DND-41 (cell line): ENCODE results near the gene GFOD1.

Source experiments
- ATAC-seq: fragments of 200-7000 bp; cut with Tn5 transposase; 3 replicates; pipeline ENCODE4 v1.9.1; 2021; ENCODE audit warnings: low read depth; ENCODE audit not compliant: insufficient read depth
- DNase-seq: peaks from one replicate; pipeline ENCODE4 v3.0.0-alpha.2; 2020
- H2AFZ ChIP-seq: 2 replicates; pipeline ENCODE4 v1.6.0; 2012; ENCODE audit warnings: low read depth, low read length
- H3K27ac ChIP-seq: 2 replicates; pipeline ENCODE4 v1.5.1; 2012; ENCODE audit warnings: low read length, inconsistent platforms
- H3K27me3 ChIP-seq: fragments of 200-600 bp; sonication (generic); 2 replicates; pipeline ENCODE4 v1.6.0; 2012; ENCODE audit warnings: low read length, mild to moderate bottlenecking, inconsistent platforms; ENCODE audit not compliant: insufficient read depth, poor library complexity
- H3K36me3 ChIP-seq: 2 replicates; pipeline ENCODE4 v1.5.1; 2012; ENCODE audit warnings: low read length, inconsistent platforms; ENCODE audit not compliant: insufficient read depth
- H3K4me1 ChIP-seq: 2 replicates; pipeline ENCODE4 v1.5.1; 2012; ENCODE audit warnings: mild to moderate bottlenecking, low read length; ENCODE audit not compliant: insufficient read depth
- H3K4me2 ChIP-seq: 2 replicates; pipeline ENCODE4 v1.6.0; 2012; ENCODE audit warnings: mild to moderate bottlenecking, moderate library complexity, low read length, inconsistent platforms; ENCODE audit not compliant: insufficient read depth
- H3K4me3 ChIP-seq, 2 experiments: fragments of 200-600 bp in 1 of 2; shearing (Covaris generic) in 1 of 2; 2 replicates each; pipeline ENCODE4 v1.5.1; 2012 to 2016; ENCODE audit warnings: inconsistent platforms in 2 of 2, low read length in 2 of 2, mild to moderate bottlenecking in 2 of 2, low read depth in 1 of 2, moderate library complexity in 1 of 2
- H3K79me2 ChIP-seq: 2 replicates; pipeline ENCODE4 v1.6.0; 2012; ENCODE audit warnings: low read length, inconsistent platforms; ENCODE audit not compliant: insufficient read depth
- H3K9ac ChIP-seq: 2 replicates; pipeline ENCODE4 v1.6.0; 2012; ENCODE audit warnings: low read depth, mild to moderate bottlenecking, inconsistent platforms, low read length, moderate library complexity
- H3K9me3 ChIP-seq: 2 replicates; pipeline ENCODE4 v1.5.1; 2012; ENCODE audit warnings: low read length, moderate library complexity, mild to moderate bottlenecking, inconsistent platforms; ENCODE audit not compliant: insufficient read depth, severe bottlenecking
- H4K20me1 ChIP-seq: 2 replicates; pipeline ENCODE4 v1.6.0; 2012; ENCODE audit warnings: low read length; ENCODE audit not compliant: insufficient read depth
- EZH2 ChIP-seq: IDR thresholded peaks from 3 replicates; pipeline ENCODE4 v1.6.1; 2012; ENCODE audit warnings: borderline replicate concordance, low read depth, mild to moderate bottlenecking, moderate library complexity, low read length, inconsistent platforms; ENCODE audit not compliant: severe bottlenecking
- TF ChIP-seq, protein P1 (sequence below): IDR thresholded peaks from 2 replicates; pipeline ENCODE4 v1.5.1; 2012; ENCODE audit warnings: borderline replicate concordance, low read length, moderate library complexity, mild to moderate bottlenecking; ENCODE audit not compliant: poor library complexity, severe bottlenecking; ENCODE audit errors: extremely low read depth

GFOD1 gene

DNA sequence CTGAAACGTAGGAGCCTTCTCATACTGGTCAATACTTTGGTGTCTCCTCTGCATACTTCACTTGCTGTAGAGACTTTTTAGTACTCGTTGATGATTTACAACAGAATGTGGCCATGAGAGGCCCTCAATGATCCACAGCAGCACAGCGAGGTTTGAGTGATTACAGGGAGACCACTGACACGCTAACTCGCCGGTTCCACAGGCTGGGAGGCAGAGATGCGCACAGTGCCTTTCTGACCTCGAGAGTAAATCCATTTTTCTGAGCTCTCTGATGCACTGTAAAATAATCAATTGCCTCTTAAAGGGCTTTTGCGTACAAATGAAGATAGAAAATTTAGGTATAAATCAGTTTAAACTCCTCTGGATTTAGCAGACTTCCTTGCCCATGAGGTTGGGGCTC, 102.9 kb downstream of the GFOD1 start:
- no peak overlapping the region for H2AFZ ChIP-seq
- ATAC-seq (no peak), DNase-seq (no peak)
- H3K9ac ChIP-seq: no peak overlapping the region
- H3K4me3 ChIP-seq: no peak overlapping the region
- no peaks in the 10 kb centered on the region for H3K36me3 ChIP-seq
- H3K27ac ChIP-seq: no peak overlapping the region
- no peaks in the 10 kb centered on the region for H4K20me1 ChIP-seq
- no peaks in the 10 kb centered on the region for H3K4me1 ChIP-seq
- no peaks in the 10 kb centered on the region for H3K27me3 ChIP-seq
- TF ChIP-seq, protein P1, sequence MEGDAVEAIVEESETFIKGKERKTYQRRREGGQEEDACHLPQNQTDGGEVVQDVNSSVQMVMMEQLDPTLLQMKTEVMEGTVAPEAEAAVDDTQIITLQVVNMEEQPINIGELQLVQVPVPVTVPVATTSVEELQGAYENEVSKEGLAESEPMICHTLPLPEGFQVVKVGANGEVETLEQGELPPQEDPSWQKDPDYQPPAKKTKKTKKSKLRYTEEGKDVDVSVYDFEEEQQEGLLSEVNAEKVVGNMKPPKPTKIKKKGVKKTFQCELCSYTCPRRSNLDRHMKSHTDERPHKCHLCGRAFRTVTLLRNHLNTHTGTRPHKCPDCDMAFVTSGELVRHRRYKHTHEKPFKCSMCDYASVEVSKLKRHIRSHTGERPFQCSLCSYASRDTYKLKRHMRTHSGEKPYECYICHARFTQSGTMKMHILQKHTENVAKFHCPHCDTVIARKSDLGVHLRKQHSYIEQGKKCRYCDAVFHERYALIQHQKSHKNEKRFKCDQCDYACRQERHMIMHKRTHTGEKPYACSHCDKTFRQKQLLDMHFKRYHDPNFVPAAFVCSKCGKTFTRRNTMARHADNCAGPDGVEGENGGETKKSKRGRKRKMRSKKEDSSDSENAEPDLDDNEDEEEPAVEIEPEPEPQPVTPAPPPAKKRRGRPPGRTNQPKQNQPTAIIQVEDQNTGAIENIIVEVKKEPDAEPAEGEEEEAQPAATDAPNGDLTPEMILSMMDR: no peak
- no peak for TF ChIP-seq EZH2
- no peaks in the 10 kb centered on the region for H3K9me3 ChIP-seq
- H3K79me2 ChIP-seq: no peaks in the 10 kb centered on the region
- H3K4me2 ChIP-seq: no peak overlapping the region

GRCh38 chr6:13383328-13384163, 103.9 kb downstream of the GFOD1 start:
- no peaks in the 10 kb centered on the region for H3K4me1 ChIP-seq
- ATAC-seq (no peak), DNase-seq (no peak)
- H3K4me2 ChIP-seq: no peak overlapping the region
- H4K20me1 ChIP-seq: no peaks in the 10 kb centered on the region
- TF ChIP-seq, protein P1: no peak
- H3K79me2 ChIP-seq: no peaks in the 10 kb centered on the region
- no peaks in the 10 kb centered on the region for H3K9me3 ChIP-seq
- no peaks in the 10 kb centered on the region for H3K36me3 ChIP-seq
- no peak overlapping the region for H3K27ac ChIP-seq
- no peak overlapping the region for H2AFZ ChIP-seq
- no peak overlapping the region for H3K4me3 ChIP-seq
- no peaks in the 10 kb centered on the region for H3K27me3 ChIP-seq
- no peak overlapping the region for H3K9ac ChIP-seq

- Histone ChIP-seq H3K4me1 (no peaks in the 10 kb centered on the region), H3K9me3 (no peaks in the 10 kb centered on the region), H3K79me2 (no peaks in the 10 kb centered on the region), H3K27me3 (no peaks in the 10 kb centered on the region), H3K36me3 (no peaks in the 10 kb centered on the region), H3K4me3 (no peak overlapping the region), H3K9ac (no peak overlapping the region), H3K27ac (no peak overlapping the region), H4K20me1 (no peaks in the 10 kb centered on the region), H2AFZ (no peak overlapping the region), H3K4me2 (no peak overlapping the region)
- ATAC-seq (no peak), DNase-seq (no peak)
- TF ChIP-seq, protein P1: no peak
- no peak for TF ChIP-seq EZH2
These were observed 106.6 kb downstream of the GFOD1 start for GRCh38 chr6:13380761-13381160.
